NCI-H748 (cell line): Measurements from ENCODE around the gene ZNF280A.
"Not testable (repeated sequence)": the region's sequence is repeated elsewhere in the genome, so short reads cannot be mapped to it uniquely, and the experiment has no call there.

ENCODE experiments used
- DNase-seq: peaks from one replicate; lab custom pipeline; 2025; ENCODE audit not compliant: unreplicated experiment; lab: John Stamatoyannopoulos, UW

ZNF280A gene

GRCh38 chr22:22471104-22471503 lies 49.0 kb downstream of the ZNF280A start:
- DNase-seq = not testable (repeated sequence)

- DNase-seq = no peak
These were observed 50.5 kb downstream of the ZNF280A start for GRCh38 chr22:22469527-22469926.

GRCh38 chr22:22468794-22469469 lies 51.1 kb downstream of the ZNF280A start:
- DNase-seq = not testable (repeated sequence)

GRCh38 chr22:22467112-22467511 lies 53.0 kb downstream of the ZNF280A start:
- no peak for DNase-seq

- DNase-seq = no peak
These were observed 54.3 kb downstream of the ZNF280A start for GRCh38 chr22:22465782-22466181.

- no peak for DNase-seq
These were observed 54.9 kb downstream of the ZNF280A start for GRCh38 chr22:22465094-22465602.

- no peak for DNase-seq
These were observed 55.5 kb downstream of the ZNF280A start for GRCh38 chr22:22464541-22465054.

- peak; percentile 46 for DNase-seq
These were observed 56.1 kb downstream of the ZNF280A start for GRCh38 chr22:22463855-22464540.
